ENCODE measurements around the gene CLBA1. TPM values are rescaled to one million over a fixed set of nuclear protein-coding genes. Genes with fewer than 3 reads are reported as not detected.

CLBA1 gene
- total RNA-seq, 1 experiment from 2014 or later: 24.3 TPM

GRCh38 chr14:104981699-104982541, 3.7 kb upstream of the CLBA1 start:
- H3K27me3 Mint-ChIP-seq (ENCODE audit: insufficient read depth, unreplicated experiment): no peaks in the 10 kb centered on the region
- no peaks in the 10 kb centered on the region for H3K9me3 Mint-ChIP-seq (ENCODE audit: unreplicated experiment)
- ChIA-PET POLR2A (interaction anchor here (1.2 to 6.5 kb wide), 3 partner anchors 11 to 37 kb away, joined by 3 to 116 read pairs (median 54); partner anchors contain the start of gene CDCA4), CTCF (no interaction called here)
- no peaks in the 10 kb centered on the region for H3K36me3 Mint-ChIP-seq (ENCODE audit: insufficient read depth, unreplicated experiment)
- TF ChIP-seq CTCF (IDR thresholded peaks at IDR 0.05; ENCODE audit: unreplicated experiment): no peak
- intact Hi-C loops (cut with micrococcal nuclease): no loop called here
- no peak overlapping the region for H3K27ac Mint-ChIP-seq (ENCODE audit: low read depth, unreplicated experiment)
- H3K4me3 Mint-ChIP-seq (ENCODE audit: unreplicated experiment): no peak overlapping the region
- peaks cover 22% of the 10 kb centered on the region for H3K4me1 Mint-ChIP-seq (ENCODE audit: insufficient read depth, unreplicated experiment)
- no peak for DNase-seq (ENCODE audit: unreplicated experiment)
- BruUV-seq (replicated peaks): no TSS peak

- POLR2A ChIA-PET: interaction anchor here (1.2 to 6.5 kb wide), 3 partner anchors 12 to 36 kb away, joined by 3 to 116 read pairs (median 54); partner anchors contain the start of gene CDCA4
- TF ChIP-seq CTCF (IDR thresholded peaks at IDR 0.05; ENCODE audit: unreplicated experiment): no peak
- CTCF ChIA-PET: interaction anchor here (0.6 to 0.7 kb wide), 4 partner anchors 12 to 299 kb away, joined by 3 to 5 read pairs (median 4); no protein-coding TSS in a partner anchor
- H3K27me3 Mint-ChIP-seq (ENCODE audit: insufficient read depth, unreplicated experiment): no peaks in the 10 kb centered on the region
- H3K27ac Mint-ChIP-seq (ENCODE audit: low read depth, unreplicated experiment): no peak overlapping the region
- H3K9me3 Mint-ChIP-seq (ENCODE audit: unreplicated experiment): no peaks in the 10 kb centered on the region
- no TSS peak for BruUV-seq (replicated peaks)
- H3K4me3 Mint-ChIP-seq (ENCODE audit: unreplicated experiment): no peak overlapping the region
- H3K36me3 Mint-ChIP-seq (ENCODE audit: insufficient read depth, unreplicated experiment): no peaks in the 10 kb centered on the region
- H3K4me1 Mint-ChIP-seq (ENCODE audit: insufficient read depth, unreplicated experiment): peaks cover 28% of the 10 kb centered on the region
- intact Hi-C loops (cut with micrococcal nuclease): no loop called here
- DNase-seq (ENCODE audit: unreplicated experiment): peak; percentile 42
Observed at GRCh38 chr14:104982548-104983230, 2.9 kb upstream of the CLBA1 start.

GRCh38 chr14:104983231-104983721, 2.3 kb upstream of the CLBA1 start:
- H3K27me3 Mint-ChIP-seq (ENCODE audit: insufficient read depth, unreplicated experiment): no peaks in the 10 kb centered on the region
- H3K36me3 Mint-ChIP-seq (ENCODE audit: insufficient read depth, unreplicated experiment): no peaks in the 10 kb centered on the region
- ChIA-PET CTCF (interaction anchor here (0.6 to 2.6 kb wide), 3 partner anchors 13 to 115 kb away, joined by 3 to 15 read pairs (median 5); no protein-coding TSS in a partner anchor), POLR2A (interaction anchor here (0.8 to 6.5 kb wide), 3 partner anchors 13 to 41 kb away, joined by 5 to 116 read pairs (median 54); partner anchors contain the start of gene CDCA4)
- H3K9me3 Mint-ChIP-seq (ENCODE audit: unreplicated experiment): no peaks in the 10 kb centered on the region
- no peak for DNase-seq (ENCODE audit: unreplicated experiment)
- no TSS peak for BruUV-seq (replicated peaks)
- peaks cover 28% of the 10 kb centered on the region for H3K4me1 Mint-ChIP-seq (ENCODE audit: insufficient read depth, unreplicated experiment)
- no peak overlapping the region for H3K4me3 Mint-ChIP-seq (ENCODE audit: unreplicated experiment)
- no peak for TF ChIP-seq CTCF (IDR thresholded peaks at IDR 0.05; ENCODE audit: unreplicated experiment)
- intact Hi-C loops (cut with micrococcal nuclease): no loop called here
- no peak overlapping the region for H3K27ac Mint-ChIP-seq (ENCODE audit: low read depth, unreplicated experiment)
